Spinal cord (tissue), 10 donors: Measurements from ENCODE around the gene CYBA. TPM values are rescaled to one million over a fixed set of nuclear protein-coding genes. Genes with fewer than 3 reads are reported as not detected.

Source experiments
- DNase-seq, 6 donors: peaks; one replicate each; pipeline versions ENCODE4 v3.0.0 to v3.0.0-alpha.2; 2013 to 2015; ENCODE audit warnings: low spot score in 6 of 6, low read depth in 4 of 6
- H3K27ac ChIP-seq: one replicate; pipeline ENCODE4 v1.5.1; 2013; ENCODE audit warnings: low read depth, low read length, control low read depth
- H3K27me3 ChIP-seq: one replicate; pipeline ENCODE4 v1.6.1; 2013; ENCODE audit warnings: low read length; ENCODE audit not compliant: control insufficient read depth, insufficient read depth
- H3K36me3 ChIP-seq: one replicate; pipeline ENCODE4 v1.6.1; 2013; ENCODE audit warnings: low read length; ENCODE audit not compliant: control insufficient read depth, insufficient read depth
- H3K4me1 ChIP-seq: one replicate; pipeline ENCODE4 v1.6.1; 2013; ENCODE audit warnings: low read length; ENCODE audit not compliant: control insufficient read depth, insufficient read depth
- H3K4me3 ChIP-seq: one replicate; pipeline ENCODE4 v1.5.1; 2013; ENCODE audit warnings: low read depth, low read length, control low read depth
- H3K9me3 ChIP-seq: one replicate; pipeline ENCODE4 v1.6.1; 2013; ENCODE audit warnings: low read length; ENCODE audit not compliant: control insufficient read depth, insufficient read depth
- WGBS: methylation state at CpG from one replicate; pipeline ENCODE4 v1.1.5; 2013; ENCODE audit warnings: missing lambda C conversion rate; ENCODE audit not compliant: insufficient coverage; 5-methylcytosine and 5-hydroxymethylcytosine counted together
- polyA plus RNA-seq, 2 donors: library from polyadenylated mRNA; unstranded; fragments of 120-200 nt; gene quantifications; one replicate each; pipeline ENCODE4 v1.2.1, GENCODE V29; 2013; ENCODE audit not compliant: insufficient read length in 2 of 2
- total RNA-seq, 2 donors: library from RNA; depleted of rRNA in 1 of 2; stranded (reverse); fragments of 120-200 nt in 1 of 2; fragments of >200 nt in 1 of 2; gene quantifications; one replicate each; pipeline versions ENCODE4 v1.2.3 to v1.2.4, GENCODE V29; 2013 to 2014
- donor health status: healthy.

Gene CYBA
- total and polyA plus RNA-seq, 4 donors: 58.5 to 147 (median 67.1) TPM

DNA sequence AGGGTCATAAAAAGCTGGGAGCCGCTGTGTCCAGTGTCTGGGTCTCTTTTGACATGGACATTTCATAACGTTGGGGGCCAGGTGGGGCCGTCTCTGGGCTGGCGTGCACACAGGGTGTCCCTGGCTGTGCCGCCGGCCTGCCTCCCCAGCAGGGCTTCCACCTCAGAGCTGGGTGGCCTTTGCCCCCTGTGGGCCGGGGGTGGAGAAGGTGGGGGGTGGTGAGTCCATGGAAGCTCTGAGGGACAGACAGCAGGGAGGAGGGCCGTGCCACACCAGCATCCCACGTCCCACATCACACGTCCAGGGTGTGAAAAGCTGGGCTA is 36.4 kb upstream of the CYBA start:
- no peak overlapping the region for H3K4me3 ChIP-seq
- no peak overlapping the region for H3K27ac ChIP-seq
- H3K27me3 ChIP-seq: peaks cover 53% of the 10 kb centered on the region
- peaks cover 21% of the 10 kb centered on the region for H3K4me1 ChIP-seq
- 61% methylated on average over 6 of the region's 10 CpGs for WGBS
- no peaks in the 10 kb centered on the region for H3K9me3 ChIP-seq
- H3K36me3 ChIP-seq: no peaks in the 10 kb centered on the region
- DNase-seq: no peak

DNA sequence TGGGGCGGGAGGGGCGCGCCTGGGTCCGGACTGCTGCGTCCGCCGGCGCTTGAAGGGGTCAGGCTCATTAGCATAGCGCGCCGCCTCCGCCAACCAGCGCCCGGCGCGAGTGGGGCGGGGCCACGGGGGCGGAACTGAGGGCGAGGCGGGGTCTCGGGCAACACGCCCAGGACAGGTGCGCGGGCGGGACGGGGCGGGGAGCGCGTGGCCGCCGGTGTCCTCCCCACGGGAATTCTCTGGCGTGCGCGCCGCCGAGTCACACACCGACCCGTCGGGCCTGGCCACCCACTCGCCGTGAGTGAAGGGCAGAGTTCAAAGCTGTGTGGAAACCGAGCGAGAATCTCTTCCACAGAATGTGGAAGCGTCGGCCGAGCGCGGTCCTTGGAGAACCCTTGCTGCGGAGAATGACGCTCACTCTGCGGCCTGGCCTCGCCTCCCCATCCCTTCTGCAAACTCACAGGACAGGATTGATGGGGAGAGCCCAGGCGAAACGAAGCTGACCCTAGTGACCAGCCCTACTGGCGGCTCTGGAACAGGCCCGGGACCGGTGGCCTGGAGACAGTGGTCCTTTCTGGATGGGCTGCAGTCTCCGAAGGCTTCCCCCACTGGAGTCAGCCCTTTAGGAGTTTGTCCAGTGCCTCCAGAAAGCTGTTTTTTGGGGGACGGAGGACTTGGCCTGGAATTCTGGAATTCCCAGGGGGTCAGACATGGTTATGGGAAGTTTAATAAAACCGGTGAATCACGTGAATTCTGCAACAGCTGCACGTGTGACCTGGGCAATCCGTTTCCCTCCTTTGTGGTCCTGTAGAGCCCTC is 35.8 kb upstream of the CYBA start, which contains the start of gene SNAI3:
TSS of gene SNAI3 (minus strand) at position 69 of the 815 bp plus-strand sequence. CDS start 101 bp downstream, outside the sequence.
- no peak within 1 kb of the TSS for H3K27ac ChIP-seq
- H3K27me3 ChIP-seq: peaks cover 56% of the 10 kb centered on the region
- no peaks in the 10 kb centered on the region for H3K36me3 ChIP-seq
- 5% methylated on average over 65 of the region's 65 CpGs for WGBS
- DNase-seq: peak in 2 of 6 donors; percentile 55 to 59
- peak within 1 kb of the TSS; percentile 24 for H3K4me3 ChIP-seq
- H3K4me1 ChIP-seq: peaks cover 26% of the 10 kb centered on the region
- no peaks in the 10 kb centered on the region for H3K9me3 ChIP-seq

GRCh38 chr16:88686062-88686438 is 35.2 kb upstream of the CYBA start:
- Histone ChIP-seq H3K36me3 (no peaks in the 10 kb centered on the region), H3K4me3 (peak overlapping the region; percentile 24), H3K9me3 (no peaks in the 10 kb centered on the region), H3K27me3 (peaks cover 59% of the 10 kb centered on the region), H3K4me1 (peaks cover 30% of the 10 kb centered on the region), H3K27ac (no peak overlapping the region)
- 0% methylated on average over 23 of the region's 25 CpGs for WGBS
- no peak for DNase-seq

DNA sequence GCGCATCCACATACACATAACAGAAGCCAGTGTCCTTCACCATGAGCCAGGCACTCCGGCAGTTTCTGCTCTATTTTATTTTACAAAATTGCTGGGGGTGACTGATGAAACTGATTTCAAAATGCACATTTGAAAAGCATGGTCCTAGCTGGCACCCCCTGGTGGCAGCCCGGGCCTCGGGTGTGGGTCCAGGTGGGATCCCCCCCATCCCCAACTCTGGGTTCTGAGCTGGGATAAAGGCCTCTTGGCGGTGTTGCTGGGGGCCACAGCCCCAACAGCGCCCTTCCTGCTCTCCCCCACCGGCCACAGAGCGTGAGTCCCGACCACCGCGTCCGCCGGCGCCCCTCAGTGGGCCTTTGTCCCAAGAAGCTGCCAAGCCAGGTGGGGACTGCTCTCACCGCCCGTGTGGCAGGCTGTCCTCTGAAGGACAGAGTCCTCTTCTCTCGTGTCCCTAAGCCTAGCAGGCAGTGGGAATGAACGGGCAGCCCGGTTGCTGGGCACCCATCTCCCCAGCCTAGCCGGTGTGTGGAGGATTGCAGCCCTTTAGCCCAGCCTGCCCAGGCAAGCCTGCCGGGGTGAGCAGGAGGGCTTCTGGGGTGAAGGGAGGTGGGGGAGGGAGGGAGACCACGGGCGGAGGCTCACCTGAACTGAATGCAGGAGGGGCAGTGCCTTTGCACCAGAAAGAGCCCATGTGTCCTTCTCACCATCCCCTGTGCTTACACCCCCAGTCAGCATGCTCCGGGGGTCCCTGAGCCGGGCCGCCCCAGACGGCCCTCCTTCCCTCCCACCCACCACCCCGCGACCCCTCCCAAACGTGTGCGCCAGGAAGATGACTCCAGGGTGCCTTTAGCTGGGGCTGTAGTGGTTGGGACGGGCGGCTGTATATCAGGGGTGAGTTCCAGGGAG is 34.6 kb upstream of the CYBA start:
- peaks cover 61% of the 10 kb centered on the region for H3K27me3 ChIP-seq
- H3K36me3 ChIP-seq: no peaks in the 10 kb centered on the region
- H3K4me1 ChIP-seq: peaks cover 30% of the 10 kb centered on the region
- no peak overlapping the region for H3K4me3 ChIP-seq
- H3K27ac ChIP-seq: no peak overlapping the region
- H3K9me3 ChIP-seq: no peaks in the 10 kb centered on the region
- WGBS: 9% methylated on average over 21 of the region's 33 CpGs
- no peak for DNase-seq

DNA sequence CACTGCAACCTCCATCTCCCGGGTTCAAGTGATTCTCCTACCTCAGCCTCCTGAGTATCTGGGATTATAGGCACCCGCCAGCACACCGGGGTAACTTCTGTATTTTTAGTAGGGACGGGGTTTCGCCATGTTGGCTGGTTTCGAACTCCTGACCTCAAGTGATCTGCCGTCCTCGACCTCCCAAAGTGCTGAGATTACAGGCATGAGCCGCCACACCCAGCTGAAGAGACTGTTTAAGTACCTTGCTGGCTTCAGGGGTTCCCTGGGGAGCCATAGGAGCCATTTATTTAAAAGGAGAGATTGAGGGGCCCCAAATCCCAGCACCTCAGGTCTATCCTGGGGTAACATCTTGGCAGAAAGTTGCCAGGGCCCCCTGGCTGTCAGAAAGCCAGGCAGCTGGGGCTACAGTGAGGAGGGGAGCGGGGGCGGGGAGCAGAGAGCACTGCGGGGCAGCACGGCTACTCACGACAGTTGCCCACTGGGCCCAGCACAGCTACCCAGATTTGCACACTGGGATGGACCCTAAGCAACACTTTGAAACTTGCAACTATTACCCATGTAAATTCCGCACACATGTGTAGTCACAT is 33.8 kb upstream of the CYBA start:
- Histone ChIP-seq H3K4me3 (no peak overlapping the region), H3K27me3 (peaks cover 61% of the 10 kb centered on the region), H3K9me3 (no peaks in the 10 kb centered on the region), H3K27ac (no peak overlapping the region), H3K36me3 (no peaks in the 10 kb centered on the region), H3K4me1 (peaks cover 30% of the 10 kb centered on the region)
- DNase-seq: no peak
- 65% methylated on average over 14 of the region's 15 CpGs for WGBS

DNA sequence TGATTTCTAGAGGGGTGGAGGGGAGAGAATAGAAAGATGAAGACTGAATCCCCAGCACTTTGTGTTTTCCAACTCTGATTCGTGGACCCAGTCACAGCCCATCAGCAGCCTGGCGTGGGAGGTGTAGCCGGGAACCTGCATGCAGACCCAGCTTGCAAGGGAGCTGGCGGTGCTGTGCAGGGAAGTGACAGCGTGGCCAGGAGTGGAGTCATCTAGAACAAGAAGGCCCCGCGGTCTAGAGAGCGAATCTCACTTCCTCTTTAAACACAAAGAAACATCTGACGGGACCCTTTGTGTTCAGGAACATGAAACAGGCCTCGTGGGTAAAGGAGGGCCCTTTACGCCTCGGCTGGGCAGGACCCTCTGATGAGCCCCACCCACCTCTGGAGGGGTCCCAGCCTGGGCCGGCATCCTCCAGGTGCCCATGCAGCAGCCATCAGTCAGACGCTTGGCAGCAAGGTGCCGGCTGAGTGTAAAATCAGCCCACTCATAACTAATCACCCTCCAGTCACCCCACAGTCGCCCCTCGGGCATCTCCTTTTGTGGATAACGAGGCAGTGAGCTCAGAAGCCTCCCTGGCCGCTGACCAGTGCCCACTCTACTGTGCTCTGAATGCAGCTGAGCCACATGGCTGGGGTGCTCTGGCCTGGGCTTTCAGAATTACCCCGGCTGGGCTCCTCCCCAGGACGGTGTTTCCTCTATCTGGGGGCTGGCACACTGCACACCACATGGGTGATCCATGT is 31.0 kb upstream of the CYBA start:
- peak in 1 of 6 donors; percentile 25 for DNase-seq
- peaks cover 3% of the 10 kb centered on the region for H3K36me3 ChIP-seq
- H3K4me1 ChIP-seq: peaks cover 36% of the 10 kb centered on the region
- H3K9me3 ChIP-seq: no peaks in the 10 kb centered on the region
- no peak overlapping the region for H3K4me3 ChIP-seq
- peaks cover 50% of the 10 kb centered on the region for H3K27me3 ChIP-seq
- WGBS: 48% methylated on average over 21 of the region's 21 CpGs
- no peak overlapping the region for H3K27ac ChIP-seq

- peaks cover 9% of the 10 kb centered on the region for H3K36me3 ChIP-seq
- peaks cover 30% of the 10 kb centered on the region for H3K4me1 ChIP-seq
- no peak overlapping the region for H3K4me3 ChIP-seq
- no peak overlapping the region for H3K27ac ChIP-seq
- H3K9me3 ChIP-seq: no peaks in the 10 kb centered on the region
- DNase-seq: no peak
- 56% methylated on average over 31 of the region's 31 CpGs for WGBS
- peaks cover 45% of the 10 kb centered on the region for H3K27me3 ChIP-seq
Observed at GRCh38 chr16:88681084-88681680, 30.3 kb upstream of the CYBA start.

DNA sequence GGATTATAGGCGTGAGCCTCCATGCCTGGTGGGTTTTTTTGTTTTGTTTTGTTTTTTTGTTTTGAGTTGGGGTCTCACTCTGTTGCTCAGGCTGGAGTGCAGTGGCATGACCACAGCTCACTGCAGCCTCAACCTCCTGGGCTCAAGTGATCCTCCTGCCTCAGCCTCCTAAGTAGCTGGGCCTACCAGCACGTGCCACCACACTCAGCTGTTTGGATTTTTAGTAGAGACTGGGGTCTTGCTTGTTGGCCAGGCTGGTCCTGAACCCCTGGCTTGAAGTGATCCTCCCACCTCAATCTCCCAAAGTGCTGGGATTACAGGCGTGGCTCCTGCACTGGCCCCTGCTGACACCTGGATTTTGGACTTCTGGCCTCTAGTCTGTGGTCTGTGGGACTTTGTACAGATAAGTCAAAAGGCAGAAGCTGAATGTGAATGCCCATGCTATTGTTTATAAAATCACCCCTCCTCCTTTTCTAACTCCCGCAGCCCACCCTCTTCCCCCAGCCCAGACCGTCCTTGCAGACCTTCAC is 29.8 kb upstream of the CYBA start:
- Histone ChIP-seq H3K9me3 (no peaks in the 10 kb centered on the region), H3K27me3 (peaks cover 39% of the 10 kb centered on the region), H3K36me3 (peaks cover 13% of the 10 kb centered on the region), H3K4me1 (peaks cover 24% of the 10 kb centered on the region), H3K27ac (no peak overlapping the region), H3K4me3 (no peak overlapping the region)
- no peak for DNase-seq
- 79% methylated on average over 3 of the region's 5 CpGs for WGBS
